GM18867 (cell line): ENCODE results near the gene APBA2.

Source experiments
- ATAC-seq: cut with Tn5 transposase; IDR thresholded peaks from one replicate; pipeline ENCODE4 v1.9.1; 2021; ENCODE audit warnings: mild to moderate bottlenecking, moderate library complexity; ENCODE audit not compliant: unreplicated experiment

Gene APBA2

GRCh38 chr15:28980709-28981350, 95.1 kb downstream of the APBA2 start:
- ATAC-seq: no peak

GRCh38 chr15:28981351-28981720, 95.6 kb downstream of the APBA2 start:
- no peak for ATAC-seq

- no peak for ATAC-seq
These were observed 96.1 kb downstream of the APBA2 start for GRCh38 chr15:28981921-28982320.

- no peak for ATAC-seq
These were observed 97.1 kb downstream of the APBA2 start for GRCh38 chr15:28982886-28983285.

- no peak for ATAC-seq
These were observed 97.9 kb downstream of the APBA2 start for GRCh38 chr15:28983432-28984311.

GRCh38 chr15:28984421-28985315, 98.9 kb downstream of the APBA2 start:
- ATAC-seq: no peak

- no peak for ATAC-seq
These were observed 99.5 kb downstream of the APBA2 start for GRCh38 chr15:28985316-28985645.

- ATAC-seq: no peak
These were observed 99.9 kb downstream of the APBA2 start for GRCh38 chr15:28985691-28986090.

- ATAC-seq: no peak
These were observed 100.3 kb downstream of the APBA2 start for GRCh38 chr15:28986108-28986507.

- ATAC-seq: no peak
These were observed 101.0 kb downstream of the APBA2 start for GRCh38 chr15:28986726-28987125.

- no peak for ATAC-seq
These were observed 101.6 kb downstream of the APBA2 start for GRCh38 chr15:28987337-28987736.

GRCh38 chr15:28989239-28989830, 103.6 kb downstream of the APBA2 start:
- no peak for ATAC-seq

GRCh38 chr15:28989896-28990295, 104.1 kb downstream of the APBA2 start:
- no peak for ATAC-seq

GRCh38 chr15:28990390-28990789, 104.6 kb downstream of the APBA2 start:
- no peak for ATAC-seq

GRCh38 chr15:28991236-28992171, 105.7 kb downstream of the APBA2 start:
- ATAC-seq: no peak

- ATAC-seq: no peak
These were observed 106.6 kb downstream of the APBA2 start for GRCh38 chr15:28992336-28992864.

GRCh38 chr15:28993051-28993719, 107.4 kb downstream of the APBA2 start:
- ATAC-seq: no peak

GRCh38 chr15:28993720-28994053, 107.9 kb downstream of the APBA2 start:
- ATAC-seq: no peak

GRCh38 chr15:28994142-28994830, 108.5 kb downstream of the APBA2 start:
- ATAC-seq: no peak
